ENCODE data around the gene PALM2AKAP2. TPM values are rescaled to one million over a fixed set of nuclear protein-coding genes. Genes with fewer than 3 reads are reported as not detected.

The PALM2AKAP2 gene
- 26.9 and 27.4 TPM in 2 replicates for total RNA-seq (2014; rRNA removed; shearing (Covaris generic))

DNA sequence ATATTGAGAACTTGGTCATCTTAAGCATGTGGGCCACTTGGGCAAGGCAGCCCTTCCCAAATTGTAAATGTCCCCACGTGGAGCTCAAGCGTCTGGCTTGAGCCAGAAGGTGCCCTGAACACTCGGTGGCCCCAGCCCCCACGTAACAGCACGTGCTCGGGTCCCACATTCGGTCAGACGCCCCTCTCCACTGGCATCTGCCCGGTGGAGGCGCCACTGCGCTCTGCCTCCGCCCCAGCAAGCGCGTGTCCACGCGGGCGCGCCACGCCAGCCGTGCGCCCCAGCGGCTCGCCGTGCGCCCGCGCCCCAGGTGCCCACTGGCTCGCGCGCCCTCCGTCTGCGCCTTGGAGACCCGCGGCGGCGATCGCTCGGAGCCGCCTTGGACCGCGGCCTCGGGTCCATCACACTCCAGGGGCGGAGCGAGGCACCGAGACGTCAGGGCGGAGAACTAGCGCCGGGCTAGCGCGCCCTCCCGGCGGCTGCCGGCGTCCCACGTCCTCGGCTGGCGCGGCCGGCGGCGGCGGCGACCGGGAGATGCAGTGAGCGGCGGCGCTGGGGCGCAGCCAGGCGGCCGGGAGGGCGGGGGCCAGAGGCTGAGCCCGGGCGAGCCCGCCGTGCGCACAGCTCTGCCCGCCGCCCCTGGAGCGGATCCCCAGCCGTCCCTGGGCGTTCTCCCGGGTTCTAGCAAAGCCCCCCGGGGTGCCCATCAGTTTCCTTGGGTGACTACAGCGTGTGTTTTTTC, at the start of gene PALM2AKAP2:
Gene PALM2AKAP2 (plus strand): TSS at position 488 of the 742 bp plus-strand sequence. CDS start 291 bp downstream, outside the sequence.
- DNase-seq (ENCODE audit: low read depth) = peak; percentile 89

- DNase-seq (ENCODE audit: low read depth) = peak; percentile 45
Observed at GRCh38 chr9:109730228-109730627, 49.8 kb upstream of the PALM2AKAP2 start.

GRCh38 chr9:109733690-109734089, 46.3 kb upstream of the PALM2AKAP2 start:
- DNase-seq (ENCODE audit: low read depth) = no peak

DNA sequence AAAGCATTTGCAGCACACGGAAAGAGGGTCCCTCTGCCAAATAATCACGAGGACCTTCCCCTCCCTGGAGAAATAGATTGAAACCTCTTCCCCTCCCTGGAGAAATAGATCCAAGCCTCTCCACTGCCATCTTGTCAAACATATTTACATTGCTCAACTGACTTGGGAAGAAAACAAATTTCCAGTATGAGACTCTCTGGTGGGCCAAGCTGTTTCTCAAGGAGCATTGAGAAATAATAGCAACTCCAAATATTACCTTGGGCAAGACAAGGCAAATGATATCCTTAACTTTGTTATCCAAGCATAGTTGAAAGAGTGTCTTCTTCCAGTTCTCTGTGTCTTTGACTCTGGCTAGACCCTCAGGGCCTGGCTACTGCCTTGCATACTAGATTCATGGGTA, 45.2 kb upstream of the PALM2AKAP2 start:
- DNase-seq (ENCODE audit: low read depth) = no peak

DNA sequence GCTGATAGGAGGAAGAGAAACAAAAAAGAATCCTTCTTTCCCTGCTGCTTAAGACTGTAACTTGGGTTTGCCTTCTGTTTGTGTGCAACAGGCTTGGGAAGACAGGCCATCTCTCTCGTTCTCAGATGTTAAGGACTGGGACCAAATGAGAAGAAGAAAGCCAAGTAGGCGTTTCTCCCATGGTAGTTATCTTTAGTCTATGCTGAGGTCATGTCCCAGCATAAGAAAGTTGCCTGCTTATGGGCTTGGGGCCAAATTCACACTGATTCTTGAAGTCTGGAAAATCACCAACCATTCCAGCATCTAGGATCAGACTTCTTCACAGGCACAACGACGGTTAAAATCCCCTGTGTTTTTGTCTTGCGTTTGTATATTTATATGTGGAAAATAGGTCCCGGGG, 44.2 kb upstream of the PALM2AKAP2 start:
- no peak for DNase-seq (ENCODE audit: low read depth)

DNA sequence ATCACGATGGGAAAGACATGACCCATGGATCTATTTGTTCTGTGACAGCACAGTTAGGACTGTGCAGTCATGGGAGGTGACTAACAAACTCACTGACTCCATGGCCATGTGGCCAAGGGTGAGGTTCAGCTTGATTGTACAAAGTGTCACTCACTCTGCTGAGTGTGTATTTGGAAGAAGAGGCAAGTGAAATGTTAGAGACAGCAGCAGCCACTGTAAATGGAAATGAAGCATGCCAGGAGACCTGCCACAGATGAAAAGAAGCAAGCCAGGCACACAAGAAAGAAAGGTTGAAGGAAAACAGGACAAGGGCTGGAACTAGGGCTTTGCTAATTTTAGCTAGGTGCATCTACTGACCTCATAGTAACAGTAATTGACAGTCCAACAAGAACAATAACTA, 42.7 kb upstream of the PALM2AKAP2 start:
- no peak for DNase-seq (ENCODE audit: low read depth)

DNA sequence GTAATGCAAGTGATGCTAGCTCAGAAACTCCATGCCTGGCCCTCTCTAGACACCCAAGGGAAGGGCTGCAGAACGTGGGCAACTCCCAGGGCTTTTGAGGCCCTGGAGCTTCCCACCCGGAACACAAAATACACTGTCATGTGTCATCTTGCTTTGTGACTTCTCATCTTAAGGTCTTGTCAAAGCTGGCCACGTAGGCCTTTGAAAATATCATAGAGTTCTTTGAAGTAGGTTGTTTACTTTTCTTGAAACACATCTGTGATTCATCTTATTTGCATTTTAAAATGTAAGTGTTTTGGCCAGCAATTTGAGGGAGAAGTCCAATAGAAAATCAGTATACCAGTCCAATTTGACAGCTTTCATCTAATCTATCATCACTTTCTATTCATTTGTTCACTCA, 40.2 kb upstream of the PALM2AKAP2 start:
- no peak for DNase-seq (ENCODE audit: low read depth)

DNA sequence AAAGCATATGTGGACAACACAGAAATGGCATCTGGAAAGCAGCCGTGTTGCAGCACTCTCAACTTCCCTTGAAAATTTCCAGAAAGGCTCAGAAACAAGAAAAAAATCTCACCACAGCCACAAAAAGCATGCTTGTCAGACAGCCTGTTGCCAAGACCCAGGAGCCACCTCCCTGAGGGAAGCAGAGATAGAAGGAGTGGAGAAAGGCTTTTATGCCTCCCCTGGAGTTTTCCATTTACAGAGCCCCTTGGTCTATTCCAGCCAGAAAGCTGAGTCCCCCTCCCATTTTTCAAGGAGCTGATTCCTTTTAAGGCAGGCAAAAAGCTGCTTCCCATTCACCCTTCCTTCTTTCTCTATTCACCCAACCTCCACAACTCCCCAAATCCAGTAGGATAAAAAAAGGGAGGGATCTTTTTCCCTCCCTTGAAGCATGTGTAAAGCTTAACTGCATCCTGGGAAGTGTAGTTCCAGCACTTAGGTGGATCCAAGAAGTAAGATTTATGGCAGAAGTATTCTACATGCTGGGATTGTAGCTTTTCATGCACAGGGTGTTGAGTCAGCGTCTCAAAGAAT, 37.1 kb upstream of the PALM2AKAP2 start:
- no peak for DNase-seq (ENCODE audit: low read depth)

GRCh38 chr9:109743696-109744095, 36.3 kb upstream of the PALM2AKAP2 start:
- DNase-seq (ENCODE audit: low read depth) = no peak

DNA sequence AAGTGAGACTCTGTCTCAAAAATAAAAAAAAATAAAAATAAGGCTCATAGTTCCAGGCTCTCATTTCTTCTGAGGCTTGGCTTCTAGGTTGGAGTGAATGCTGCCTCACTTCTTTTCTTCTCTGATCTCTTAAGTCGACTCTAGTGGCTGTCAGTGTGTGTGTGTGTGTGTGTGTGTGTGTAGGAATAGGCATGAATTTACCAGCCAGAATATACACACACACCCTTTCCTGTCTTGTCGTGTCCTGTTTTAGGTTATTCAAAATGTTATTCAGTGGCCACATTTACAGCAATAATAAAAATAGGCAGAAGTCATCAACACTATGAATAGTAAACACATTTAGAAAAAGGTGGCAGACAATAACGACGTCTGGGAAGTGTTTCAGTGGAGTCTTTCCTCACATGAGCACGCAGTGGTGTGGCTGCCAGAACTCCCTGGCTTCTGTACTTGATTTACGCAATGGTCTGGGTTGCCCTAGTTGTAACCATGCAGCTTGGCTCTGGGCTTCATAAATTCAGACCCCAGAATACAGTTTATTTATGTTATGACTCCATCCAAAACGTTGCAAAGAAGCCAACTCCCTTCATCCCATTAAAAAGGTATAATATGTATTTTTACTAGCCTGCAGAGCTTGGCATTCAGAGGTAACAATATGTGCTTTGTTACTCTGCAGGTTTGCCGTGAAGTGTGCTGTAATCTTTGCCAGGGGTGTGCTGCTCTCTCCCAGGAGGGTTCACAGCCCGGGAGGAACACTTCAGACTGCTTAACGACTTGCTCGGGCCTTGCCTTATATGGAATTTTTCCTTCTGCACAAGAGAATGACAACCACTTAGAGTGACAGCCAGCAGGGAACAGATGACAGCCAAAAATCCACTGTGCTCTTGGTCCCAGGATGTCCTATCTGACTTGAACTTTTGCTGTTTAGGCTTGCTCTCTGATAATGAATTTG, 34.4 kb upstream of the PALM2AKAP2 start:
- peak; percentile 46 for DNase-seq (ENCODE audit: low read depth)

- peak; percentile 29 for DNase-seq (ENCODE audit: low read depth)
Observed at GRCh38 chr9:109751253-109751652, 28.7 kb upstream of the PALM2AKAP2 start.

- no peak for DNase-seq (ENCODE audit: low read depth)
Observed at GRCh38 chr9:109753308-109753707, 26.7 kb upstream of the PALM2AKAP2 start.

- no peak for DNase-seq (ENCODE audit: low read depth)
Observed at GRCh38 chr9:109755040-109755439, 25.0 kb upstream of the PALM2AKAP2 start.

DNA sequence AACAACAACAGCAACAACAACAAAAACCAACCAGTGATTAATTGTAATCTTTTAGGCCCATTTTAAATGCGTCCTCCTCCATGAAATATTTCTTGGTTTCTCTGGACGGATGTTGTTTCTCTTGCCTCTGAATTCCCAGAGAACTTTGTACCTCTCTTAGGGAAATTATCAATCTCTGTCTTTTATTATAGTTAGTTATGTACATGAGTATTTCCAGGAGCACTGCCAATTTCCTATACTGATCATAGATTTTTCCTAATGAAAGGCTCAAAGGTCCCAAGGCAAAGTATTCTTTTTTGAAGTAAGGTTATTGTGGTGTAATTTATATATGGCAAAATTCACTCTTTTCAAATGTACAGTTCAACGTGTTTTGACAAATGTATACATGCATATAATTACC, 20.4 kb upstream of the PALM2AKAP2 start:
- DNase-seq (ENCODE audit: low read depth) = no peak

- no peak for DNase-seq (ENCODE audit: low read depth)
Observed at GRCh38 chr9:109765278-109765677, 14.7 kb upstream of the PALM2AKAP2 start.

DNA sequence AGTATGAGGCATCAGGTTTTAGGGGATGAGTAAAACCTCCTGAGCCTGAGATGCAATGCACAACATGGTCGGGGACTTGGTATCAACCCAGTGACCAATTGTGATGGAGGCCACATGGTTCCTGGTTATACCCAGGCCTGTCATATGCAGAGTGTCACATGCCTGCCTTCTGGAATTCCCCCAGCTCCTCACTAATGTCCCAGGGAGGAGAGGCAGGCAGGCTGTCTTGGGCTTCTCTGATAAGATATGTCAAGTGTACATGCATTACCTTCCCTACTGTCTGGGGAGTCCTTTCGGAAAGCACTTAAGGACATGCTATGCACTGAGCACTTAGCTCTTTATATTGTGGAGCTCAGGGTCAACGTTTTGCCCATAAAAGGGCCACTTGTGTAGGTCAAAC, 14.2 kb upstream of the PALM2AKAP2 start:
- DNase-seq (ENCODE audit: low read depth) = no peak

DNA sequence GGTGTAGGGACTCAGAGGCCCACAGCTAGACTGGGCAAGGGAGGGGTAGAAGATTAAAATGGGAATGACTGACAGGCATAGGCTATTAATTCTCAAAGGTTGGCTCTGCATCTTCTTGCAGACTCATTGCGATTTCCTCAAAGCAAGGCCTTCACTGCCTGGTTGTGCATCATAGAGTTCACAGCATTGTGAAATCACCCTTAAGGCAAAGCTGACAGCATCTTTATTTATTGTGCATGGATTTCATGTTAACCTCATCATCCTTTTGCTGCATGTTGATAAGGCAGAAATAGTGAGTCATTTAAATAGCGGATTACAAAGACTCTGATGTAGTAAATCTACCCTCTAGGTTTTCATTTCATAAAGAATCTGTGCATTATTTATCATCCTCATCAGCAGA, 13.6 kb upstream of the PALM2AKAP2 start:
- peak; percentile 64 for DNase-seq (ENCODE audit: low read depth)

DNA sequence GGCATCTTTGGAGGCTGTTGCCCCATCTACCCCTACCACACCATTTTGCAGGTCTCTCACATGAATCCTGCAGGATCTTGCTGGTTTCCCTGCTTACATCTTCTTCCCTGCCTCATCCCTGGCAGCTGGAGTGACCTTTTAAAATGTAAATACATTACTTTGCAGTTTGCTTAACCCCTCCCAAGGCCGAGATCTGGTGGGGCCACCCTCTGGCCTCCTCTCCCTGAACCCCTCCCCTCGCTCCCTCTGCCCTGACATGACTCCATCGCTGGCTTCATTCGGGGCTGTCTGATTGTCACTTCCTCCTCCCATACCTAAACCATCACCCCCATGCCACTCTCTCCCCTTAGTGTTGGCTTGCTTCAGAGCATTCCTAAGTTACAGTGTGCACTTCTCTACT, 12.6 kb upstream of the PALM2AKAP2 start:
- no peak for DNase-seq (ENCODE audit: low read depth)

DNA sequence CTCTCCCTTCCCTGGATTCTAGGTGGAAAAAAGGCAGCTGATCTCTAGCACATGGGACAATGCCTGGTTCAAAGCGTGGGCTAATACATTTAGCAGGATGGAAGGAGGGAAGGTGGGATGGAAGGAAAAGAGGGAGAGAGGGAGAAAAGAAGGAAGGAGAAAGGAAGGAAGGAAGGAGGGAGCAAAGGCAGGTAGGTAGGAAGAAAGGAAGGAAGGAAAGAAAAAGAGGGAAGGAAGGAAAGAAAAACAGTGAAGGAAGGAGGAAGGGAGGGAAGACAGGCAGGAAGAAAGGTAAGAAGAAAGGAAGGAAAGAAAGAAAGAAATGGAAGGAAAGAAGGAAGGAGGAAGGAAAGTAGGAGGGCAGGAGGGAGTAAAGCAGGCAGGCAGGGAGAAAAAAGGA, 12.2 kb upstream of the PALM2AKAP2 start:
- DNase-seq (ENCODE audit: low read depth) = no peak

- DNase-seq (ENCODE audit: low read depth) = peak; percentile 61
Observed at GRCh38 chr9:109769250-109769649, 10.7 kb upstream of the PALM2AKAP2 start.

- DNase-seq (ENCODE audit: low read depth) = no peak
Observed at GRCh38 chr9:109770101-109770500, 9.9 kb upstream of the PALM2AKAP2 start.

GRCh38 chr9:109771087-109771486, 8.9 kb upstream of the PALM2AKAP2 start:
- DNase-seq (ENCODE audit: low read depth) = peak; percentile 77
